Amygdala (tissue), 56 donors: ENCODE results near the gene MPPED1.

Source experiments
- DNase-seq, 56 donors: peaks; one replicate each; lab custom pipeline; 2025; lab: John Stamatoyannopoulos, UW

MPPED1 gene

GRCh38 chr22:43554259-43554636 is 142.4 kb downstream of the MPPED1 start:
- DNase-seq: no peak

- no peak for DNase-seq
These were observed 143.0 kb downstream of the MPPED1 start for GRCh38 chr22:43554694-43555365.

- DNase-seq: no peak
These were observed 144.0 kb downstream of the MPPED1 start for GRCh38 chr22:43555561-43556515.
